Measurements from ENCODE around the gene PDIK1L. TPM values are rescaled to one million over a fixed set of nuclear protein-coding genes. Genes with fewer than 3 reads are reported as not detected.

PDIK1L gene
- total and polyA plus RNA-seq, 2 of the 4 experiments (the other 2 are of a cell fraction) = 1.4 to 3.0 TPM

GRCh38 chr1:26160527-26161414 is 49.1 kb downstream of the PDIK1L start:
- Histone ChIP-seq H2AK9ac (replicated peaks; ENCODE audit: low read depth, low read length, poor library complexity) (no peak overlapping the region), H3K9me3 (ENCODE audit: control insufficient read depth, insufficient read depth, low read length) (no peaks in the 10 kb centered on the region), H2BK5ac (ENCODE audit: low read depth, low read length, poor library complexity, severe bottlenecking) (no peak overlapping the region), H4K91ac (ENCODE audit: insufficient read depth, low read depth, low read length) (no peak overlapping the region), H3K9ac (ENCODE audit: low read depth, low read length) (no peak overlapping the region), H2BK120ac (ENCODE audit: low read depth, low read length) (no peak overlapping the region), H3K14ac (replicated peaks; ENCODE audit: low read depth, low read length) (no peak overlapping the region), H3K36me3 (ENCODE audit: control insufficient read depth, insufficient read depth, low read length) (no peaks in the 10 kb centered on the region), H3K56ac (ENCODE audit: extremely low read depth, insufficient read depth, low read length) (no peak overlapping the region), H3K9me1 (ENCODE audit: insufficient read depth, low read length) (no peaks in the 10 kb centered on the region), H3K27ac (ENCODE audit: insufficient read depth, low read length) (no peak overlapping the region), H2BK20ac (ENCODE audit: low read depth, low read length) (no peak overlapping the region), H3K4me2 (ENCODE audit: low read depth, low read length) (peak overlapping the region; percentile 54), H3K23ac (ENCODE audit: low read depth, low read length) (no peak overlapping the region), H3K4me1 (ENCODE audit: control insufficient read depth, insufficient read depth, low read length) (peaks cover 4% of the 10 kb centered on the region), H2BK15ac (ENCODE audit: low read depth, low read length) (no peak overlapping the region), H3K4ac (ENCODE audit: low read depth, low read length) (no peak overlapping the region), H4K5ac (ENCODE audit: low read depth, low read length) (no peak overlapping the region), H3K27me3 (ENCODE audit: control insufficient read depth, insufficient read depth, low read length) (peaks cover 40% of the 10 kb centered on the region; the same call in 1 of the 2 replicates), H3K18ac (ENCODE audit: low read depth, low read length) (no peak overlapping the region), H4K8ac (ENCODE audit: low read depth in 2 of 2, low read length in 2 of 2) (no peak overlapping the region), H4K20me1 (ENCODE audit: insufficient read depth, low read length) (no peaks in the 10 kb centered on the region), H3K79me1 (ENCODE audit: low read depth in 1 of 2, low read length in 2 of 2) (no peaks in the 10 kb centered on the region), H2AK5ac (ENCODE audit: low read depth, low read length) (no peak overlapping the region), H2AFZ (replicated peaks; ENCODE audit: low read length, poor library complexity) (peak overlapping the region; percentile 89), H3K4me3 (ENCODE audit: insufficient read depth, low read depth, low read length) (0 out of 2 replicates have a peak overlapping the region, but pooled peaks have one; percentile 41)
- 28% methylated on average over 4 of the region's 18 CpGs; no CpG with 5 or more reads in 1 of the 2 experiments for WGBS, 2 experiments (ENCODE audit: extremely low coverage in 2 of 2, insufficient read length in 1 of 2)
- POLR2A ChIA-PET (ENCODE audit: unreplicated experiment) = no interaction called here
- BruUV-seq (replicated peaks) = no TSS peak
- TF ChIP-seq SMC3 (IDR thresholded peaks at IDR 0.05; ENCODE audit: low read depth, low read length) (no peak), RCOR1 (IDR thresholded peaks at IDR 0.05; ENCODE audit: insufficient replicate concordance, low read length) (no peak), MXI1 (IDR thresholded peaks at IDR 0.05; ENCODE audit: borderline replicate concordance, low read depth, low read length) (no peak), MAFK (IDR thresholded peaks at IDR 0.05; ENCODE audit: low read depth, low read length) (no peak), FOS (IDR thresholded peaks at IDR 0.05; ENCODE audit: low read depth, low read length) (no peak), POLR2A (IDR thresholded peaks at IDR 0.05; ENCODE audit: low read depth, low read length) (no peak), MAZ (IDR thresholded peaks at IDR 0.05; ENCODE audit: borderline replicate concordance, low read depth, low read length) (no peak), NFE2L2 (IDR thresholded peaks at IDR 0.05; ENCODE audit: low read depth, low read length) (no peak), RAD21 (IDR thresholded peaks at IDR 0.05; ENCODE audit: low read length) (no peak)
- TF ChIP-seq, protein P1, sequence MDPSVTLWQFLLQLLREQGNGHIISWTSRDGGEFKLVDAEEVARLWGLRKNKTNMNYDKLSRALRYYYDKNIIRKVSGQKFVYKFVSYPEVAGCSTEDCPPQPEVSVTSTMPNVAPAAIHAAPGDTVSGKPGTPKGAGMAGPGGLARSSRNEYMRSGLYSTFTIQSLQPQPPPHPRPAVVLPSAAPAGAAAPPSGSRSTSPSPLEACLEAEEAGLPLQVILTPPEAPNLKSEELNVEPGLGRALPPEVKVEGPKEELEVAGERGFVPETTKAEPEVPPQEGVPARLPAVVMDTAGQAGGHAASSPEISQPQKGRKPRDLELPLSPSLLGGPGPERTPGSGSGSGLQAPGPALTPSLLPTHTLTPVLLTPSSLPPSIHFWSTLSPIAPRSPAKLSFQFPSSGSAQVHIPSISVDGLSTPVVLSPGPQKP (IDR thresholded peaks at IDR 0.05; ENCODE audit: borderline replicate concordance, low read depth, low read length) = no peak
- CTCF ChIA-PET = interaction anchor here (0.5 kb wide), 1 partner anchor 139 kb away, joined by 3 read pairs; no protein-coding TSS in a partner anchor
- dilution Hi-C loops (cut with HindIII; ENCODE audit: low sequenced_read_pairs, unreplicated experiment) = no loop called here
- no peak for ATAC-seq (ENCODE audit: low read depth)
- no peak for DNase-seq
- intact Hi-C loops (cut with micrococcal nuclease) = no loop called here
- in situ Hi-C loops (cut with MboI; ENCODE audit: low sequenced_read_pairs) = no loop called here

Measured in IMR-90 (cell line).